ENCODE results near the gene MYO7B. TPM values are rescaled to one million over a fixed set of nuclear protein-coding genes. Genes with fewer than 3 reads are reported as not detected.

MYO7B gene
- total RNA-seq, 1 donor from 2014 or later, result 1.7 TPM

GRCh38 chr2:127654084-127654837, 118.8 kb downstream of the MYO7B start:
- no peaks in the 10 kb centered on the region for H3K36me3 Mint-ChIP-seq
- H3K27ac Mint-ChIP-seq, result no peak overlapping the region

DNA sequence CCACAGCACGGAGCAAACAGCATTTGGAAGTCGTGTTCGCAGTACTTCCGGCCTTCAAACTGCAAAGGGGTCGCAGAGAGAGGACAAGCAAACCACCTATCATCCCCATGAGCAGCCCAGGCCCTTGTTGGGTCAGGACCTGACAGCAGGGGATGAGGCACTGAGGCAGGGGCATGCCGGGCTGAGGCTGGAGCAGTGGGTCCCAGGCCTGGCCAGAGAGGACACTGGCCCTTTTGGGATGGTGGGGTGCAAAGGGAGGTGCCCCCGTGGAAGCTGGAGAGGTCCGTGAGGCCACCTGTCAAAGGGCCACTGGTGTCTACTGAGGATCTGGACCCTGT, 119.3 kb downstream of the MYO7B start:
- Mint-ChIP-seq H3K9me3 (no peaks in the 10 kb centered on the region), H3K27me3 (no peaks in the 10 kb centered on the region), H3K4me1 (ENCODE audit: unreplicated experiment) (peaks cover 6% of the 10 kb centered on the region), H3K4me3 (no peak overlapping the region), H3K27ac (no peak overlapping the region), H3K36me3 (no peaks in the 10 kb centered on the region)
- DNase-seq (ENCODE audit: extremely low spot score, unreplicated experiment), result no peak
- TF ChIP-seq CTCF (conservative IDR thresholded peaks at IDR 0.05), result no peak

More at GRCh38 chr2:127654084-127654837, 118.8 kb downstream of the MYO7B start:
- Mint-ChIP-seq H3K27me3 (peaks cover 3% of the 10 kb centered on the region), H3K4me3 (no peak overlapping the region), H3K4me1 (ENCODE audit: unreplicated experiment) (peaks cover 9% of the 10 kb centered on the region), H3K9me3 (no peaks in the 10 kb centered on the region)
- DNase-seq (ENCODE audit: extremely low spot score, unreplicated experiment), result no peak
- TF ChIP-seq CTCF (conservative IDR thresholded peaks at IDR 0.05), result no peak

- no peak overlapping the region for H3K4me3 Mint-ChIP-seq
- no peak overlapping the region for H3K27ac Mint-ChIP-seq
- no peaks in the 10 kb centered on the region for H3K9me3 Mint-ChIP-seq
- TF ChIP-seq CTCF (conservative IDR thresholded peaks at IDR 0.05), result no peak
- DNase-seq (ENCODE audit: extremely low spot score, unreplicated experiment), result no peak
- H3K27me3 Mint-ChIP-seq, result no peaks in the 10 kb centered on the region
- H3K4me1 Mint-ChIP-seq (ENCODE audit: unreplicated experiment), result peaks cover 6% of the 10 kb centered on the region
- H3K36me3 Mint-ChIP-seq, result no peaks in the 10 kb centered on the region
Observed at GRCh38 chr2:127655209-127656073, 120.0 kb downstream of the MYO7B start.

- Mint-ChIP-seq H3K9me3 (no peaks in the 10 kb centered on the region), H3K4me1 (ENCODE audit: unreplicated experiment) (peaks cover 11% of the 10 kb centered on the region), H3K4me3 (no peak overlapping the region), H3K27me3 (peaks cover 4% of the 10 kb centered on the region), H3K27ac (no peak overlapping the region), H3K36me3 (no peaks in the 10 kb centered on the region)
- no peak for DNase-seq (ENCODE audit: extremely low spot score, unreplicated experiment)
- TF ChIP-seq CTCF (conservative IDR thresholded peaks at IDR 0.05), result no peak
Observed at GRCh38 chr2:127656569-127657231, 121.2 kb downstream of the MYO7B start.

- H3K4me1 Mint-ChIP-seq (ENCODE audit: unreplicated experiment), result peaks cover 11% of the 10 kb centered on the region
- H3K9me3 Mint-ChIP-seq, result no peaks in the 10 kb centered on the region
- no peak for DNase-seq (ENCODE audit: extremely low spot score, unreplicated experiment)
- H3K36me3 Mint-ChIP-seq, result no peaks in the 10 kb centered on the region
- H3K4me3 Mint-ChIP-seq, result no peak overlapping the region
- TF ChIP-seq CTCF (conservative IDR thresholded peaks at IDR 0.05), result no peak
- H3K27ac Mint-ChIP-seq, result no peak overlapping the region
- peaks cover 4% of the 10 kb centered on the region for H3K27me3 Mint-ChIP-seq
Observed at GRCh38 chr2:127657232-127657595, 121.7 kb downstream of the MYO7B start.
